KMS-11 (cell line): ENCODE results near the gene GADL1.

Source experiments
- H2AFZ ChIP-seq: fragments of 200-600 bp; sonication (generic); 2 replicates; pipeline ENCODE4 v1.6.1; 2016; ENCODE audit warnings: antibody characterized with exemption, mixed run types, low read depth
- H3K27ac ChIP-seq: fragments of 200-600 bp; sonication (generic); 2 replicates; pipeline ENCODE4 v1.6.1; 2016; ENCODE audit warnings: mild to moderate bottlenecking, mixed run types
- H3K27me3 ChIP-seq: fragments of 200-600 bp; sonication (generic); 2 replicates; pipeline ENCODE4 v1.6.1; 2017; ENCODE audit warnings: mild to moderate bottlenecking, low read depth, mixed run types, moderate library complexity; ENCODE audit not compliant: insufficient read depth
- H3K36me3 ChIP-seq: fragments of 200-600 bp; sonication (generic); 2 replicates; pipeline ENCODE4 v1.6.1; 2017; ENCODE audit warnings: mild to moderate bottlenecking, mixed run types; ENCODE audit not compliant: insufficient read depth
- H3K4me1 ChIP-seq: fragments of 200-600 bp; sonication (generic); 2 replicates; pipeline ENCODE4 v1.6.1; 2016; ENCODE audit warnings: mild to moderate bottlenecking, low read depth, mixed run types; ENCODE audit not compliant: poor library complexity, severe bottlenecking
- H3K4me2 ChIP-seq: fragments of 200-600 bp; sonication (generic); 2 replicates; pipeline ENCODE4 v1.7.0; 2016; ENCODE audit warnings: mild to moderate bottlenecking, mixed run types
- H3K4me3 ChIP-seq: fragments of 200-600 bp; sonication (generic); IDR thresholded peaks from 2 replicates; pipeline ENCODE4 v1.6.1; 2017; ENCODE audit warnings: low read depth, low read length, mixed read lengths; ENCODE audit not compliant: insufficient read depth
- H3K79me2 ChIP-seq: fragments of 200-600 bp; sonication (generic); 2 replicates; pipeline ENCODE4 v1.6.1; 2016; ENCODE audit warnings: low read depth, mixed run types; ENCODE audit not compliant: insufficient read depth
- H3K9ac ChIP-seq: fragments of 200-600 bp; sonication (generic); 2 replicates; pipeline ENCODE4 v1.6.1; 2016; ENCODE audit warnings: mild to moderate bottlenecking, mixed run types
- H4K20me1 ChIP-seq: fragments of 200-600 bp; sonication (generic); 2 replicates; pipeline ENCODE4 v1.6.1; 2016; ENCODE audit warnings: mild to moderate bottlenecking, mixed run types; ENCODE audit not compliant: insufficient read depth
- TF ChIP-seq, protein P1 (sequence below): fragments of 200-600 bp; sonication (generic); conservative IDR thresholded peaks from 2 replicates; pipeline ENCODE4 v1.6.1; 2017; ENCODE audit warnings: low read depth, mild to moderate bottlenecking, antibody characterized with exemption, low read length, moderate library complexity, mixed read lengths

Gene GADL1

DNA sequence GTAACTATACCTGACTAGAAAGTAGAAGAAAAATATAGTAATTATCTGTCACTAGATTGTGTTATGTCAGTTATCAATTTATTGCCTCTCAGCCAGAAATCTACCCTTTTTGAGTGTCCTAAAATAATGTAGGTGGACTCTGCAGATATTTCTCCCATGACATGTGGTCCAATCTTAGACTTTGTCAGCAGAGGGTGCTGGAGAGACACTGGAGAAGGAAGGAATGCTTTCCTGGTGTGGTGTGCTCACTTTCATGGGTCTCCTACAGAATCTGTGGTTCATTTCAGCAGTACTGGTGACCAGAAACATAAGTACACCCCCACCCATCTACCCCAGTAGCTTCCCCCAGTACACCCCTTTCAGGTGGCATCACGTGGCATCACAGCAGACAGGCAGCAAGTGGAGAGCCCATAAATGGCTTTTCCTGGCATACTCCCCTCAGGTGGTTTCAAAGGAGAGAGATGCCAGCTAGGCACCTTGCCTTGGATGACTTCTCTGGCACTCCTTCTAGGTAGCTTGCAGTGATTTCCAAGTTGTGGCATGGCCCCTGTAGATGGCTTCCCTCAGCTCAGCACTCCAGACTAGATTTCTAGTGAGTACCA, 114.7 kb downstream of the GADL1 start:
- Histone ChIP-seq H3K27me3 (no peaks in the 10 kb centered on the region), H3K36me3 (no peaks in the 10 kb centered on the region), H2AFZ (no peak overlapping the region), H3K4me1 (no peaks in the 10 kb centered on the region), H3K4me3 (no peak overlapping the region), H3K9ac (no peak overlapping the region), H3K4me2 (no peak overlapping the region), H3K79me2 (no peaks in the 10 kb centered on the region), H4K20me1 (no peaks in the 10 kb centered on the region), H3K27ac (no peak overlapping the region)
- TF ChIP-seq, protein P1, sequence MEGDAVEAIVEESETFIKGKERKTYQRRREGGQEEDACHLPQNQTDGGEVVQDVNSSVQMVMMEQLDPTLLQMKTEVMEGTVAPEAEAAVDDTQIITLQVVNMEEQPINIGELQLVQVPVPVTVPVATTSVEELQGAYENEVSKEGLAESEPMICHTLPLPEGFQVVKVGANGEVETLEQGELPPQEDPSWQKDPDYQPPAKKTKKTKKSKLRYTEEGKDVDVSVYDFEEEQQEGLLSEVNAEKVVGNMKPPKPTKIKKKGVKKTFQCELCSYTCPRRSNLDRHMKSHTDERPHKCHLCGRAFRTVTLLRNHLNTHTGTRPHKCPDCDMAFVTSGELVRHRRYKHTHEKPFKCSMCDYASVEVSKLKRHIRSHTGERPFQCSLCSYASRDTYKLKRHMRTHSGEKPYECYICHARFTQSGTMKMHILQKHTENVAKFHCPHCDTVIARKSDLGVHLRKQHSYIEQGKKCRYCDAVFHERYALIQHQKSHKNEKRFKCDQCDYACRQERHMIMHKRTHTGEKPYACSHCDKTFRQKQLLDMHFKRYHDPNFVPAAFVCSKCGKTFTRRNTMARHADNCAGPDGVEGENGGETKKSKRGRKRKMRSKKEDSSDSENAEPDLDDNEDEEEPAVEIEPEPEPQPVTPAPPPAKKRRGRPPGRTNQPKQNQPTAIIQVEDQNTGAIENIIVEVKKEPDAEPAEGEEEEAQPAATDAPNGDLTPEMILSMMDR = no peak; the same call in 1 of the 2 replicates

DNA sequence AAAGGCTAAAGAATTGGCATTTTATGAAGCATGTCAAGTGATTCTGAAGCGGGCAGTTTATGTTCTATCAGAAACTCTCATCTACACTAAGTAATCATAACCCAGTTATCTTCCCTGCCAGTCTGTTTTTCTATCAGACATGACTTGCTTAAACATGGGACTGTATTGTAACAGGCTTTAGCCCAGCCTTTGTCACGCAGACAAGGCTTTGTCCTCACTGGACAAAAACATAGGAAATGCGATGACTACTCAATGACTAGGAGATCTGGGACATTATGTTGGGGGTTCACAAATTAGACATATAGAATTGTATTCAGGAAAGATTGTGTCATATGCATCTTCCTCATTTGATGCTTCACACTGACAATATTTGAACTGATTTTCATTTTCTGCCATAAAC, 115.5 kb downstream of the GADL1 start:
- Histone ChIP-seq H3K4me3 (no peak overlapping the region), H3K27ac (no peak overlapping the region), H4K20me1 (no peaks in the 10 kb centered on the region), H3K79me2 (no peaks in the 10 kb centered on the region), H3K9ac (no peak overlapping the region), H3K27me3 (no peaks in the 10 kb centered on the region), H3K4me1 (no peaks in the 10 kb centered on the region), H3K36me3 (no peaks in the 10 kb centered on the region), H2AFZ (no peak overlapping the region), H3K4me2 (no peak overlapping the region)
- TF ChIP-seq, protein P1 = no peak

DNA sequence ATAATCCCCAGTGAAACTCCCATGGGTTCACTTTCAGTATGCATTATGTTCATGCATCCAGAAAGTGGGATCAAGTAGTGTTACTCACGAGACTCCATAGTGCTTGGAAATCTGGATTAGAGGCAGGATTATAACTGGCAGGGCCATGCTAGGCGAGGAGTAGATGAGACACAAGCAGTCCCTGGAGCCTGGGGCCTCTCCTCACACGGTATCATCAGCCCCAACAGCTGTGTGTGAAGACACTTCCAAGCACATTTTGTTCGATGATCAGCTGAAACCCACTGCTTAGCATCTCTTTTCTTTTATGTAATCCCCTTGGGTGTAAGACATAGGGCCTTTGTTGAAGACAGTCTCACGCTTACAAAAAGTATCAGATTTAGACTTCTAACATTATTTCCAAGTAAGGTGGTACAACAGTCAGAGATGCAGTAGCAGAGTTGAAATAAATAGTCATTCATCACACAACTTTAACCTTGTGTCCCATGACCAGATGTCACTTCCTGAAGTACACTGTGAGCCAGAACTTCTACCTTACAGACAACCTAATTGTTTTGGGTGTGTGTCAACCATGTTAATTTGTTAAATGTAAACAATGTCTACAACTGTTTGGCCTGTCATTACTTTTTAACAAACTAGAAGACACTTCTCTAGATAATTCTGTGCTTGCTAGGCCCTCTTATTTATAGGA, 116.9 kb downstream of the GADL1 start:
- Histone ChIP-seq H3K4me3 (no peak overlapping the region), H3K36me3 (no peaks in the 10 kb centered on the region), H3K79me2 (no peaks in the 10 kb centered on the region), H3K4me2 (no peak overlapping the region), H3K27me3 (no peaks in the 10 kb centered on the region), H3K4me1 (no peaks in the 10 kb centered on the region), H2AFZ (no peak overlapping the region), H3K27ac (no peak overlapping the region), H4K20me1 (no peaks in the 10 kb centered on the region), H3K9ac (no peak overlapping the region)
- TF ChIP-seq, protein P1 = no peak

DNA sequence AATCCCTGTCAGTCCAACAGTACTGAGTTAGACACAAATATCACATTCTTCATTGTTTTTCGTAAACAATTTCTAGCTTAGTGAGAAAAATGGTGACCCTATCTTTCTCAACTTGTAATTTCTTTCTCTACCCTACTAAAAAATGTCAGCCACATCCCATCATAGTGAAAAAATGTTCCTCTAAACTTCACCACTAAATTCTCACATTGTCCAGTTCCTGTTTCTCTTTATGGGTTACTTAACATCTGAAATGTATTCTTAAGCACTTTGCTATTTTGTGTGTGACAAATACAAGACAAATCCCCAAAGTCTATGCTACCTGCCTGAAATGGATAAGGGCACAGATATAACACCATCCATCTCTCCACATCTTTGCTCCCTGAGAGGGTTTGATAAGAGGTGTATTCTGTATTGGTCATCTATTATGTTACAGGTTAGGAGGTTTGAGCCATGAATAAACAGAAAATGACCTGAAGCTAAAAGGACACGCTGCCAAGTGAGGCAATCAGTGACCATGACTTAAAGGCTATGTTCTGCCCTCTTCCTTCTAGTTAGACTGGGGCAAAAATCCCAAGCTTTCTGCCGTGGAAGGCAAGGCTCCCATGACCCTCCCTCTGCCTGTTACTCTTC, 118.2 kb downstream of the GADL1 start:
- H3K4me2 ChIP-seq = no peak overlapping the region
- TF ChIP-seq, protein P1 = no peak
- no peak overlapping the region for H2AFZ ChIP-seq
- H3K27me3 ChIP-seq = no peaks in the 10 kb centered on the region
- H3K79me2 ChIP-seq = no peaks in the 10 kb centered on the region
- H4K20me1 ChIP-seq = no peaks in the 10 kb centered on the region
- H3K36me3 ChIP-seq = no peaks in the 10 kb centered on the region
- no peak overlapping the region for H3K4me3 ChIP-seq
- H3K27ac ChIP-seq = no peak overlapping the region
- H3K9ac ChIP-seq = no peak overlapping the region
- H3K4me1 ChIP-seq = no peaks in the 10 kb centered on the region
